Kidney (tissue), 14 donors: ENCODE data around the gene SLC9A8. TPM values are rescaled to one million over a fixed set of nuclear protein-coding genes. Genes with fewer than 3 reads are reported as not detected.

Experiments
- DNase-seq, 5 donors: peaks; one replicate each; pipeline ENCODE4 v3.0.0-alpha.2; 2013 to 2020
- FAIRE-seq: peaks from 2 replicates; lab custom pipeline; 2012; peaks lifted over from hg19 to GRCh38; lab: Jason Lieb, UNC
- H3K27ac ChIP-seq, 2 donors: one replicate each; pipeline ENCODE4 v1.7.0; 2013; ENCODE audit warnings: low read depth in 2 of 2, low read length in 2 of 2, inconsistent platforms in 1 of 2
- H3K27me3 ChIP-seq: one replicate; pipeline ENCODE4 v1.7.1; 2013; ENCODE audit warnings: low read length, inconsistent platforms; ENCODE audit not compliant: control insufficient read depth, insufficient read depth
- H3K36me3 ChIP-seq, 3 donors: one replicate each; pipeline versions ENCODE4 v1.7.0 to v1.7.1; 2013; ENCODE audit warnings: low read length in 3 of 3, control low read depth in 1 of 3, inconsistent platforms in 1 of 3; ENCODE audit not compliant: insufficient read depth in 3 of 3, control insufficient read depth in 2 of 3
- H3K4me1 ChIP-seq, 3 donors: one replicate each; pipeline versions ENCODE4 v1.7.0 to v1.7.1; 2013; ENCODE audit warnings: low read length in 3 of 3, inconsistent platforms in 1 of 3, low read depth in 1 of 3; ENCODE audit not compliant: control insufficient read depth in 2 of 3, insufficient read depth in 2 of 3
- H3K4me3 ChIP-seq, 3 donors: one replicate each; pipeline versions ENCODE4 v1.7.0 to v1.8.1; 2013; ENCODE audit warnings: low read length in 3 of 3, control low read depth in 1 of 3, inconsistent platforms in 1 of 3
- H3K9ac ChIP-seq, 3 donors: one replicate each; pipeline versions ENCODE4 v1.7.0 to v1.7.1; 2013; ENCODE audit warnings: low read length in 3 of 3, control low read depth in 1 of 3, inconsistent platforms in 1 of 3
- H3K9me3 ChIP-seq, 3 donors: one replicate each; pipeline versions ENCODE4 v1.7.0 to v1.7.1; 2013; ENCODE audit warnings: low read length in 3 of 3, control low read depth in 1 of 3, inconsistent platforms in 1 of 3; ENCODE audit not compliant: control insufficient read depth in 2 of 3, insufficient read depth in 1 of 3
- CTCF ChIP-seq: IDR thresholded peaks from 3 replicates; pipeline ENCODE4 v1.5.1; 2012; ENCODE audit warnings: mild to moderate bottlenecking, moderate library complexity, borderline replicate concordance; ENCODE audit not compliant: insufficient read depth; ENCODE audit errors: extremely low read depth
- intact Hi-C: fragments of 100-400 bp; cut with DNase I; formaldehyde crosslinking; loops from one replicate; pipeline ENCODE4 v1.11.1; 2022
- polyA plus RNA-seq: library from polyadenylated mRNA; stranded (reverse); fragments of 350-450 nt; fragmentation: Illumina TruSeq; extraction: RNeasy Lipid Tissue Mini Kit (QIAGEN cat#74804); gene quantifications from one replicate; pipeline ENCODE4 v1.2.3, GENCODE V29; 2014; ENCODE audit warnings: low read depth, low replicate concordance; ENCODE audit not compliant: insufficient read depth
- total RNA-seq: library from RNA; stranded (reverse); fragmentation: NEBNext Ultra II Directional; extraction: Animal tissue kit (Norgen Biotek cat#: 25700); gene quantifications from one replicate; pipeline ENCODE4 v1.2.1, GENCODE V29; 2021
- donor health status: control.
- donor health status: control.
- donor health status: control.
- donor health status: control.
- donor health status: control.
- donor health status: DM: yes; HTN: yes; CAD: no.
- donor health status: Normal renal cell carcinoma (clear cell type).

The SLC9A8 gene
- total and polyA plus RNA-seq, 2 donors from 2014 or later: 4.5 to 22.4 TPM

GRCh38 chr20:49850463-49851230 is 38.0 kb downstream of the SLC9A8 start:
- no peak for FAIRE-seq
- intact Hi-C loops: no loop called here

GRCh38 chr20:49851231-49851705 is 38.6 kb downstream of the SLC9A8 start:
- Histone ChIP-seq H3K9ac (no peak overlapping the region), H3K27ac (no peak overlapping the region), H3K36me3 (peaks cover 0 to 20% (median 12%) of the 10 kb centered on the region in 3 donors), H3K9me3 (no peaks in the 10 kb centered on the region), H3K4me1 (peaks cover 0 to 4% (median 0%) of the 10 kb centered on the region in 3 donors), H3K27me3 (no peaks in the 10 kb centered on the region), H3K4me3 (no peak overlapping the region)
- TF ChIP-seq CTCF: no peak
- DNase-seq (no peak), FAIRE-seq (no peak)
- intact Hi-C loops: no loop called here

More at GRCh38 chr20:49850463-49851230, 38.0 kb downstream of the SLC9A8 start:
- H3K9ac ChIP-seq: no peak overlapping the region
- no peaks in the 10 kb centered on the region for H3K9me3 ChIP-seq
- no peak for TF ChIP-seq CTCF
- peak in 2 of 5 donors; percentile 12 to 46 for DNase-seq
- no peak overlapping the region for H3K27ac ChIP-seq
- no peak overlapping the region for H3K4me3 ChIP-seq
- H3K36me3 ChIP-seq: peaks cover 0 to 15% (median 9%) of the 10 kb centered on the region in 3 donors
- H3K4me1 ChIP-seq: peaks cover 0 to 4% (median 0%) of the 10 kb centered on the region in 3 donors
- H3K27me3 ChIP-seq: no peaks in the 10 kb centered on the region

- Histone ChIP-seq H3K36me3 (peaks cover 0 to 20% (median 12%) of the 10 kb centered on the region in 3 donors), H3K4me1 (peaks cover 0 to 4% (median 0%) of the 10 kb centered on the region in 3 donors), H3K9ac (no peak overlapping the region), H3K27me3 (no peaks in the 10 kb centered on the region), H3K27ac (no peak overlapping the region), H3K9me3 (no peaks in the 10 kb centered on the region), H3K4me3 (no peak overlapping the region)
- FAIRE-seq (no peak), DNase-seq (no peak)
- intact Hi-C loops: no loop called here
- no peak for TF ChIP-seq CTCF
Observed at GRCh38 chr20:49851991-49852390, 39.4 kb downstream of the SLC9A8 start.
